Measurements from ENCODE around the gene TMEM45A. TPM values are rescaled to one million over a fixed set of nuclear protein-coding genes. Genes with fewer than 3 reads are reported as not detected.

TMEM45A gene
- total RNA-seq, 1 donor from 2014 or later, result 30.9 TPM

DNA sequence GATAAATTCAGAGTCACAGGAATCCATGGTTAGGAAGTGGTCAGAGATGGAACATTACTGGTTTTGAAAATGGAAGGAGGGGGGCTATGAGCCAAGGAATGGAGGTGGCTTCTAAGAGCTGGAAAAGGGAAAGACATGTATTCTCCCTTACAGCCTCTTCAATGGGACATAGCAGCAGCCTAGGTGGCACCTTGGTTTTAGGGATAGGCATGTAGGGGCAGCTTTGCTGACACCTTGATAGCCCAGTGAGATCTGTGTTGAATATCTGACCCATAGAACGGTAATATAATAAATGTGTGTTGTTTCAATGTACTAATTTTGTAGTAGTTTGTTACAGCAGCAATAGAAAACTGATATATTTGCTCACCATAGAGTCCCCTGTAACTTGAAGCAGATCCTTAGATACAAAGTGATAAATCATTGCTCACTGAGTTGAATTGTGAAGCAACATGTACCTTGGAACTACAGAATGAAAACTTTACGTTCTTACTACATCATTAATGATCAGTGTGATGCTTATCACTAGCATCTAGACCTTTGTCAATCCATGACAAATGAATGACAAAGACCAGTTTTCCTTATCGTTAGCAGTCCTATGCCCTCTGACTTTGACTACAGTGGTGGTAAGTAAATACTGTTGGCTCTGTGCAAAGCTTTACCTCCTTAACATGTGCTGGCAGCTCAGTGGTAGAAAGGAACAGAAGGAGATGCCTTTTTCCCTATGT is 53.8 kb downstream of the TMEM45A start:
- H3K9me3 ChIP-seq, result no peaks in the 10 kb centered on the region
- no peak overlapping the region for H3K4me3 ChIP-seq
- DNase-seq (ENCODE audit: low spot score in 2 of 2), result no peak
- H3K4me1 ChIP-seq, result no peaks in the 10 kb centered on the region
- H3K27me3 ChIP-seq, result no peaks in the 10 kb centered on the region
- H3K36me3 ChIP-seq, result no peaks in the 10 kb centered on the region
- intact Hi-C loops (cut with DNase I), result no loop called here
- H3K27ac ChIP-seq, result no peak overlapping the region
- TF ChIP-seq CTCF (IDR thresholded peaks at IDR 0.05), result no peak

DNA sequence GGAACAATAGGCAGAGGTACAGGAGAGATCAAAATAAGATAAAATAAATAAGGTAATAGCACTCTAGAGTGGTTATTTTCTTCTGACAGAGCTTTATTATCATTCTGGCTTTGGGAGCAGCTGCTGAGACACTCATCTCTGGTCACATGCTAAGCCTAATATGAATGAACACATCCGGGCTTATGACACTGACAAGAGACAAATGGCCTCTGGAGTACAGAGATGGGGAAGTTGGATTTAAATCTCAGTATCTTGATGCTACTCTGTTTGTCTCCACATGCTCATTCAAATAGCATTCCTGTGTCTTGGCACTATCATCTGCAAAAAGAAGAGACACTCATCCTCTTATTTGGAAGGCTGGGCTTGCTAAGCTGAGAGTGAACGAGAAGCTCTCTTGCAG is 55.6 kb downstream of the TMEM45A start:
- no peaks in the 10 kb centered on the region for H3K36me3 ChIP-seq
- no peaks in the 10 kb centered on the region for H3K27me3 ChIP-seq
- no peak for TF ChIP-seq CTCF (IDR thresholded peaks at IDR 0.05)
- no peak for DNase-seq (ENCODE audit: low spot score in 2 of 2)
- no peak overlapping the region for H3K4me3 ChIP-seq
- H3K4me1 ChIP-seq, result no peaks in the 10 kb centered on the region
- intact Hi-C loops (cut with DNase I), result no loop called here
- no peak overlapping the region for H3K27ac ChIP-seq
- H3K9me3 ChIP-seq, result no peaks in the 10 kb centered on the region

DNA sequence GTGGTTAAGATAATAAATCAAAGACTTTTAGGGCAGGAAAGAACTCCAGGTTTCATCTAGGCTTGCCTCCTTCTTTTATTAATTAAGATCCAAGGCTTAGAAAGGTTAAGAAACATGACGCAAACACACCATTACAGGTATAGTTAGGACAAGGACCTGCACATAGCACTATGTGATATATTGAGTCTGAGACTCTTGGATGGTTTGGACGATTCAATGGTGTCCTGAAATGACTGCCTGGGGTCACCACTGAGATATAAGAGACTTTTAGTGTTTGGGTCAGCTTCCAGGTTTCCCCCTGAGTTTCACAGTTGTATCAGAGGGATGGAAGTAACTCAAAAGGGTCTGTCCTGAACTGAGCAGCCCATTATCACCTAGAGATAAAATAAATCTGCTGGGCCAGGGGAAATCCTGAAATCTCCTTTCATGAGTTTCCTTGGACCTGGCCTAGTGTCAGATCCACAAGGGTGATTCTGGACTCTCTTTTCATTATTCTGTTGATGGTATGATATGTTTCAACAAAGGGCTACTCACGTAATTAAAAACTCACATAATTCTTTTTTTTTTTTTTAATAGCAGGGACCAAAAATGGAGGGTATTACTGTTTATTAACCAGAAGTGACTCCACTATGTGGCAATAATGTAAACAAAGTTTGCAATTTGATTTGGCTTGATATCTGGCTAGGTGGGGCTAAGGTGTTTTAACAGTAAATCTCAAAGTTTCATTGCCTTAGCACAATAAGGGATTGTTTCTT is 61.4 kb downstream of the TMEM45A start:
- H3K36me3 ChIP-seq, result no peaks in the 10 kb centered on the region
- no peaks in the 10 kb centered on the region for H3K9me3 ChIP-seq
- intact Hi-C loops (cut with DNase I), result no loop called here
- H3K4me1 ChIP-seq, result no peaks in the 10 kb centered on the region
- no peak for TF ChIP-seq CTCF (IDR thresholded peaks at IDR 0.05)
- H3K27me3 ChIP-seq, result no peaks in the 10 kb centered on the region
- no peak overlapping the region for H3K27ac ChIP-seq
- no peak overlapping the region for H3K4me3 ChIP-seq
- DNase-seq (ENCODE audit: low spot score in 2 of 2), result no peak

DNA sequence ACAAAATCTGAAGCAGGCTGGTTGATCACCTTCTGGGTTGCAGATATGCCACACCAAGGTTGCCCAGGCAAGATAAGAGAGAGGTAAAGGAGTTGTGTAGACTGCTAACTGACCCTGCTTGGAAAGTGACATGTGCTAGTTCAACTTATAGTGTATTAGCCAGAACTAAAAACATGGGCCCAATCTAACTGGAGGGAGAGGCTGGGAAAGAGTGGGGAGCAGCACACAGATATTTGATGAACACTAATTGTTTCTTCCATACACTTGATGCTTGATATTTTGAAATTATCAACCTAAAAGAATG is 61.9 kb downstream of the TMEM45A start:
- H3K36me3 ChIP-seq, result no peaks in the 10 kb centered on the region
- intact Hi-C loops (cut with DNase I), result no loop called here
- no peaks in the 10 kb centered on the region for H3K9me3 ChIP-seq
- H3K4me3 ChIP-seq, result no peak overlapping the region
- no peak for TF ChIP-seq CTCF (IDR thresholded peaks at IDR 0.05)
- no peaks in the 10 kb centered on the region for H3K4me1 ChIP-seq
- DNase-seq (ENCODE audit: low spot score in 2 of 2), result no peak
- no peaks in the 10 kb centered on the region for H3K27me3 ChIP-seq
- no peak overlapping the region for H3K27ac ChIP-seq

- intact Hi-C loops (cut with DNase I), result no loop called here
- Histone ChIP-seq H3K27ac (no peak overlapping the region), H3K36me3 (no peaks in the 10 kb centered on the region), H3K27me3 (no peaks in the 10 kb centered on the region), H3K9me3 (no peaks in the 10 kb centered on the region), H3K4me3 (peak overlapping the region in 1 of 2 donors; percentile 11), H3K4me1 (no peaks in the 10 kb centered on the region)
- no peak for DNase-seq (ENCODE audit: low spot score in 2 of 2)
- no peak for TF ChIP-seq CTCF (IDR thresholded peaks at IDR 0.05)
These were observed 64.4 kb downstream of the TMEM45A start for GRCh38 chr3:100556673-100557310.
